K562 (cell line): ENCODE results near the gene MACROD2. TPM values are rescaled to one million over a fixed set of nuclear protein-coding genes. Genes with fewer than 3 reads are reported as not detected.

Source experiments
- ATAC-seq: fragments of 200-7000 bp; cut with Tn5 transposase; 3 replicates; pipeline ENCODE4 v1.9.1; 2020; ENCODE audit warnings: moderate library complexity
- BruUV-seq: library from RNA; stranded (reverse); fragments of 400-500 nt; replicated peaks from 2 replicates; lab custom pipeline; 2021; lab: Mats Ljungman, UMichigan
- CTCF ChIA-PET: fragments of 300-600 bp; formaldehyde crosslinking; extraction: SDS; loops from one replicate; lab custom pipeline; 2021; ENCODE audit warnings: low intra/inter-chr PET ratio; lab: Yijun Ruan, JAX
- POLR2A ChIA-PET: fragments of 300-600, 350-650 bp; sonication (Branson Sonifier 250); formaldehyde crosslinking; extraction: SDS; loops from one replicate; lab custom pipeline; 2021; ENCODE audit warnings: antibody characterized with exemption, inconsistent platforms; lab: Yijun Ruan, JAX
- DNase-seq, 4 experiments: peaks; one replicate each; pipeline versions ENCODE4 v3.0.0 to v3.0.0-alpha.2; 2011 to 2018; ENCODE audit warnings: low spot score in 3 of 4, mixed read lengths in 3 of 4; ENCODE audit errors: extremely low read depth in 1 of 4
- FAIRE-seq: peaks from 2 replicates; lab custom pipeline; 2011; peaks lifted over from hg19 to GRCh38; lab: Jason Lieb, UNC
- H2AFZ ChIP-seq: 2 replicates; pipeline ENCODE4 v1.6.0; 2011; ENCODE audit warnings: low read depth, low read length, control low read depth, inconsistent platforms
- H3K27ac ChIP-seq: fragments of 200-600 bp; 3 replicates; pipeline ENCODE4 v1.8.0; 2011; ENCODE audit warnings: low read depth, mild to moderate bottlenecking, control low read depth, inconsistent platforms, low read length, moderate library complexity, mixed read lengths; ENCODE audit errors: extremely low read depth
- H3K27me3 ChIP-seq, 2 experiments: fragments of 300-600 bp in 1 of 2; 2 replicates in 1 of 2; 3 replicates in 1 of 2; pipeline versions ENCODE4 v1.6.0 to v1.8.0; 2011; ENCODE audit warnings: inconsistent platforms in 2 of 2, low read length in 2 of 2, mild to moderate bottlenecking in 1 of 2, mixed read lengths in 1 of 2, moderate library complexity in 1 of 2; ENCODE audit not compliant: control insufficient read depth in 2 of 2, insufficient read depth in 2 of 2
- H3K36me3 ChIP-seq: fragments of 300-600 bp; 3 replicates; pipeline ENCODE4 v1.8.0; 2011; ENCODE audit warnings: mild to moderate bottlenecking, low read length, inconsistent platforms; ENCODE audit not compliant: control insufficient read depth, insufficient read depth
- H3K4me1 ChIP-seq, 2 experiments: fragments of 200-600 bp in 1 of 2; replicated peaks in 1 of 2; 2 replicates in 1 of 2; 3 replicates in 1 of 2; pipeline versions ENCODE4 v1.5.1 to v1.8.0; 2011; ENCODE audit warnings: inconsistent platforms in 2 of 2, low read length in 2 of 2, mild to moderate bottlenecking in 1 of 2, mixed read lengths in 1 of 2, moderate library complexity in 1 of 2; ENCODE audit not compliant: control insufficient read depth in 2 of 2, insufficient read depth in 2 of 2
- H3K4me2 ChIP-seq: 2 replicates; pipeline ENCODE4 v1.6.1; 2011; ENCODE audit warnings: low read length, control low read depth, inconsistent platforms, mixed read lengths; ENCODE audit not compliant: insufficient read depth
- H3K4me3 ChIP-seq: fragments of 200-600 bp; sonication (generic), shearing (Covaris generic); 2 replicates; pipeline ENCODE4 v1.5.1; 2016; ENCODE audit warnings: control low read depth, inconsistent platforms
- H3K79me2 ChIP-seq: fragments of 200-600 bp; 3 replicates; pipeline ENCODE4 v1.8.0; 2011; ENCODE audit warnings: low read length, inconsistent platforms; ENCODE audit not compliant: control insufficient read depth, insufficient read depth
- H3K9ac ChIP-seq, 2 experiments: 2 replicates each; pipeline versions ENCODE4 v1.6.0 to v1.6.1; 2011; ENCODE audit warnings: low read depth in 2 of 2, low read length in 2 of 2, control low read depth in 1 of 2, inconsistent platforms in 1 of 2, mild to moderate bottlenecking in 1 of 2, mixed read lengths in 1 of 2; ENCODE audit not compliant: insufficient read depth in 1 of 2
- H3K9me1 ChIP-seq: one replicate; pipeline ENCODE4 v1.6.0; 2011; ENCODE audit warnings: inconsistent platforms, mild to moderate bottlenecking, low read length, moderate library complexity; ENCODE audit not compliant: control insufficient read depth, insufficient read depth
- H3K9me3 ChIP-seq: replicated peaks from 2 replicates; pipeline ENCODE4 v1.5.1; 2011; ENCODE audit warnings: low read depth, low read length, inconsistent platforms; ENCODE audit not compliant: control insufficient read depth, insufficient read depth
- H4K20me1 ChIP-seq: replicated peaks from 2 replicates; pipeline ENCODE4 v1.6.1; 2011; ENCODE audit warnings: low read length, inconsistent platforms, mixed read lengths; ENCODE audit not compliant: control insufficient read depth, insufficient read depth
- KAT2B ChIP-seq: IDR thresholded peaks from one replicate; pipeline ENCODE4 v1.6.1; 2012; ENCODE audit warnings: low read depth, mild to moderate bottlenecking, control low read depth, inconsistent platforms, low read length, moderate library complexity
- NR2F6 ChIP-seq: fragments of 450-650 bp; formaldehyde crosslinking; IDR thresholded peaks from 2 replicates; pipeline ENCODE4 v1.4.0; 2020; ENCODE audit warnings: mild to moderate bottlenecking
- SMAD1 ChIP-seq: fragments of 150-350 bp; IDR thresholded peaks from 2 replicates; pipeline ENCODE4 v1.6.1; 2014; ENCODE audit warnings: low read length, low read depth; ENCODE audit not compliant: partially characterized antibody
- SMARCB1 ChIP-seq: IDR thresholded peaks from 2 replicates; pipeline ENCODE4 v1.6.1; 2011; ENCODE audit warnings: improper control_type of control experiment, low read depth; ENCODE audit not compliant: insufficient read length
- TCF7 ChIP-seq: sonication (generic); IDR thresholded peaks from 2 replicates; pipeline ENCODE4 v1.6.1; 2016; ENCODE audit warnings: antibody characterized with exemption, borderline replicate concordance
- ZC3H11A ChIP-seq: IDR thresholded peaks from 2 replicates; pipeline ENCODE4 v1.6.1; 2012; ENCODE audit warnings: low read depth, low read length, improper control_type of control experiment
- ZNF282 ChIP-seq: sonication (generic); formaldehyde crosslinking; IDR thresholded peaks from 2 replicates; pipeline ENCODE4 v1.8.1; 2023; ENCODE audit warnings: missing genetic modification reagents
- ZNF3 ChIP-seq: fragments of 250-450 bp; sonication (Bioruptor Pico); IDR thresholded peaks from 2 replicates; pipeline ENCODE4 v1.5.0; 2021; ENCODE audit warnings: mild to moderate bottlenecking, moderate library complexity
- ZNF696 ChIP-seq: fragments of 250-450 bp; sonication (Bioruptor Pico); conservative IDR thresholded peaks from 2 replicates; pipeline ENCODE4 v1.4.0; 2020; ENCODE audit warnings: mild to moderate bottlenecking, moderate library complexity
- ZNF699 ChIP-seq: fragments of 250-450 bp; sonication (Bioruptor Pico); IDR thresholded peaks from 2 replicates; pipeline ENCODE4 v1.8.0; 2021; ENCODE audit warnings: mild to moderate bottlenecking, moderate library complexity; ENCODE audit not compliant: insufficient replicate concordance
- WGBS: fragments of 100-300 bp; shearing (Covaris generic); methylation state at CpG from one replicate; pipeline ENCODE4 v1.1.6; 2016; ENCODE audit warnings: low coverage, mixed read lengths; ENCODE audit not compliant: insufficient coverage; ENCODE audit errors: missing lambda C conversion rate; 5-methylcytosine and 5-hydroxymethylcytosine counted together
- in situ Hi-C: fragments of 300-500 bp; cut with MboI; formaldehyde crosslinking; loops from 4 replicates; pipeline ENCODE4 v1.15.0; 2018; ENCODE audit warnings: inconsistent platforms, mixed read lengths
- intact Hi-C: fragments of 100-400 bp; cut with micrococcal nuclease; formaldehyde crosslinking; loops from 2 replicates; pipeline ENCODE4 v1.14.2; 2022
- polyA plus RNA-seq, 8 experiments: library from polyadenylated mRNA; depleted of rRNA in 4 of 8; stranded (reverse) in 5 of 8; unstranded in 3 of 8; fragments of >200 nt; fragmentation: Nextera tagmentation in 2 of 8; fragmentation: Illumina TruSeq in 1 of 8; extraction: Ambion mirVana in 2 of 8; extraction: Trizol in 1 of 8; gene quantifications; 2 replicates each; pipeline versions ENCODE4 v1.2.1 to v1.2.3, GENCODE V29; 2011 to 2014; ENCODE audit warnings: inconsistent platforms in 1 of 8, missing spikeins in 1 of 8
- total RNA-seq, 7 experiments: library from RNA; depleted of rRNA in 6 of 7; stranded (reverse); fragments of >200 nt in 6 of 7; fragmentation: Illumina TruSeq in 2 of 7; extraction: Trizol in 2 of 7; gene quantifications; 2 replicates each; pipeline versions ENCODE4 v1.2.1 to v1.2.3, GENCODE V29; 2011 to 2021; ENCODE audit warnings: low replicate concordance in 1 of 7
- TF ChIP-seq, protein P1 (sequence below): fragments of 250-450 bp; sonication (Bioruptor Pico); IDR thresholded peaks from 2 replicates; pipeline ENCODE4 v1.5.0; 2021

The MACROD2 gene
- total and polyA plus RNA-seq, 9 of the 15 experiments (the other 6 are each of a cell fraction or from before 2014, with no cell fraction given), result not detected

DNA sequence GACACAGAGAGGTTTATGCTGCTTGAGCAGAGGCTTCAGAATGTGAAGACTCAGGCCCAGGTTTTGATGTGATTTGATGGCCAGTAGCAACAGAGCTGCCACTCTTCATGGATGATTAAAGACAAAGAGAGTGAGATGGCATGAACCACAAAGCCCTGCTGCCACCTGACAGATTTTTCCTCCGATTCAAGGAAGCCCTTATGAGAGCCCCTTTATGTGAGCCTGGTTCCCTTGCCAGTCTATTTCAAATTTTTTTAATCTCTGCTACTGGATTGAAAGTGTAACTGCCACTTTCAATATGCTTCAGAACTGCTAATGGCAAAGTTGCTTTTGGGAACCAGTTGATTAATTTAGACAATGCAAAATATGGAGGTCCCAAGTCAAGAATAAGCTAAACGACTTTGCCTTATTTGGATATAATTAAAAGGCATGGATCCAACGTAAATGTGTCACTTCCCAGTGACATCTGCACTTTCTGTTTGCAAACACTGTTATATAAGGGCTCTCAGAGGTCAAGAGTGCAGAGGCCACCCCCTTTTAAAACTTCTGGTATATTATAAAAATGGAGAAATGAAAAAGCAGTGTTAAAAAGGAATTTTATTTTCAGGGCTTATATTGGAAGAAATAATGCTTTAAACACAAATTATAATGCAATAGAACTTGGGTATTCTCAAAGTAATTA, 581.0 kb downstream of the MACROD2 start:
- H3K36me3 ChIP-seq, result no peaks in the 10 kb centered on the region
- ATAC-seq, result no peak
- H3K9me1 ChIP-seq, result no peaks in the 10 kb centered on the region
- intact Hi-C loops (no loop called here), in situ Hi-C loops (no loop called here)
- BruUV-seq, result no TSS peak
- no peak overlapping the region for H2AFZ ChIP-seq
- no peak for FAIRE-seq
- 0% methylated on average over 3 of the region's 3 CpGs for WGBS
- CTCF ChIA-PET, result no interaction called here
- DNase-seq, result no peak
- H3K79me2 ChIP-seq, result no peaks in the 10 kb centered on the region
- TF ChIP-seq NR2F6 (CRISPR knock-in tag) (no peak), ZC3H11A (no peak), KAT2B (no peak), ZNF282 (CRISPR knock-in tag) (no peak)
- H3K9ac ChIP-seq, result no peak overlapping the region
- H4K20me1 ChIP-seq, result no peaks in the 10 kb centered on the region
- no peak overlapping the region for H3K4me2 ChIP-seq
- H3K4me1 ChIP-seq, result no peaks in the 10 kb centered on the region
- POLR2A ChIA-PET, result no interaction called here
- no peaks in the 10 kb centered on the region for H3K9me3 ChIP-seq
- H3K4me3 ChIP-seq, result no peak overlapping the region
- H3K27ac ChIP-seq, result no peak overlapping the region
- H3K27me3 ChIP-seq, result no peaks in the 10 kb centered on the region

DNA sequence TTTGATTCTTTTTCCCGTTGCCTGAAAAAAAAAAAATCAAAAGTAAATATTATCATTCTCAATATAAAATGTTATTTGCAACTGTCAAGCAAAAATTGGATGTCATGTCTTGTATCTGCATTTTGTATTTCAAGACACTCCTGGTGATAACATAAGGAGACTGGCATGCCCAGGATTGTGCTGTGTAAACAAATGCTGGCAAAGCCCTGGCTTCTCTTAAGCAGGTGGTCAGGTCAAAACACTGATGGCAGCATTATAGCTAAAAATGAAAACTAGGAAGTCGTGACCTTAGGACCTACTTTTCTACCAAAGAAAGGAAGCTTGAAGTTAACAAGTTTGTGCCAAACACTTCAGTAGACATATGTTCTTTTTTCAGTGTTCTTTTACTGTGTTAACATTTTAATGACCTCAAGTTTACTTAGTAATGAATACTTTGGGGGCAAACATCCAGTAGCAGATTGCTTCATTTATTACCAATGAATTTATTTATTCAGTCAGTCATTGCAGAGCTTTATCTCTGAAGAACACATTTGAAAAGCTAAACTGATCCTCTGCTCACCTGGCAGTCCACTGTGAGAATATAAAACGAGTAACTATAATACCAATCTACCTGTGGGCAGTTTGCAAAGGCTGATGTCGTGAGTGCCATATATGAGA, 585.2 kb downstream of the MACROD2 start:
- in situ Hi-C loops, result no loop called here
- Histone ChIP-seq H3K79me2 (no peaks in the 10 kb centered on the region), H3K9ac (no peak overlapping the region), H3K27me3 (no peaks in the 10 kb centered on the region), H3K4me3 (no peak overlapping the region), H3K4me1 (no peaks in the 10 kb centered on the region), H3K4me2 (no peak overlapping the region), H3K9me3 (no peaks in the 10 kb centered on the region), H2AFZ (no peak overlapping the region), H3K27ac (no peak overlapping the region), H3K9me1 (no peaks in the 10 kb centered on the region), H4K20me1 (no peaks in the 10 kb centered on the region), H3K36me3 (no peaks in the 10 kb centered on the region)
- FAIRE-seq, result no peak
- no peak for ATAC-seq
- ChIA-PET CTCF (no interaction called here), POLR2A (interaction anchor here (0.6 kb wide), 1 partner anchor 307 kb away, joined by 4 read pairs; no protein-coding TSS in a partner anchor)
- WGBS, result 0% methylated on average over 4 of the region's 4 CpGs
- no TSS peak for BruUV-seq
- no peak for TF ChIP-seq ZNF699 (CRISPR knock-in tag)
- TF ChIP-seq TCF7, result no peak
- TF ChIP-seq, protein P1, sequence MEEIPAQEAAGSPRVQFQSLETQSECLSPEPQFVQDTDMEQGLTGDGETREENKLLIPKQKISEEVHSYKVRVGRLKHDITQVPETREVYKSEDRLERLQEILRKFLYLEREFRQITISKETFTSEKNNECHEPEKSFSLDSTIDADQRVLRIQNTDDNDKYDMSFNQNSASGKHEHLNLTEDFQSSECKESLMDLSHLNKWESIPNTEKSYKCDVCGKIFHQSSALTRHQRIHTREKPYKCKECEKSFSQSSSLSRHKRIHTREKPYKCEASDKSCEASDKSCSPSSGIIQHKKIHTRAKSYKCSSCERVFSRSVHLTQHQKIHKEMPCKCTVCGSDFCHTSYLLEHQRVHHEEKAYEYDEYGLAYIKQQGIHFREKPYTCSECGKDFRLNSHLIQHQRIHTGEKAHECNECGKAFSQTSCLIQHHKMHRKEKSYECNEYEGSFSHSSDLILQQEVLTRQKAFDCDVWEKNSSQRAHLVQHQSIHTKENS, result no peak
- no peak for TF ChIP-seq SMARCB1
- no peak for TF ChIP-seq ZNF3 (CRISPR knock-in tag)
- TF ChIP-seq ZNF696 (CRISPR knock-in tag), result no peak
- no peak for TF ChIP-seq ZC3H11A
- TF ChIP-seq SMAD1, result no peak
- intact Hi-C loops, result no loop called here
- DNase-seq, result no peak
